Testis (tissue), 2 donors: Measurements from ENCODE around the gene BMP7.
"Not testable (repeated sequence)": the region's sequence is repeated elsewhere in the genome, so short reads cannot be mapped to it uniquely, and the experiment has no call there.

Experiments used
- POLR2A ChIP-seq: fragments of 450-650 bp; IDR thresholded peaks from one replicate; pipeline ENCODE4 v1.6.1; 2017; ENCODE audit warnings: antibody characterized with exemption, mild to moderate bottlenecking, moderate library complexity
- TF ChIP-seq, protein P1 (sequence below), 3 experiments: fragments of 450-650 bp in 2 of 3; fragments of 200-600 bp in 1 of 3; sonication (generic) in 1 of 3; IDR thresholded peaks; one replicate each; pipeline ENCODE4 v1.5.1; 2016 to 2019; ENCODE audit warnings: antibody characterized with exemption in 3 of 3, mild to moderate bottlenecking in 2 of 3, moderate library complexity in 1 of 3

DNA sequence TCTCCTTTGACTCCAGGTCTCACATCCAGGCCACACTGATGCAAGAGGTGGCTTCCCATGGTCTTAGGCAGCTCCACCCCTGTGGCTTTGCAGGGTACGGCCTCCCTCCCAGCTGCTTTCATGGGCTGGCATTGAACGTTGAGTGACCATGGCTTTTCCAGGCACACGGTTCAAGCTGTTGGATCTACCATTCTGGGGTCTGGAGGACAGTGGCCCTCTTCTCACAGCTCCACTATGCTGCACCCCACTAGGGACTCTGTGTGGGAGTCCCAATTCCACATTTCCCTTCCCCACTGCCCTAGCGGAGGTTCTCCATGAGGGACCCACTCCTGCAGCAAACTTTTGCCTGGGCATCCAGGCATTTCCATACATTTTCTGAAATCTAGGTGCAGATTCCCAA, 27.1 kb downstream of the BMP7 start:
- TF ChIP-seq, protein P1, sequence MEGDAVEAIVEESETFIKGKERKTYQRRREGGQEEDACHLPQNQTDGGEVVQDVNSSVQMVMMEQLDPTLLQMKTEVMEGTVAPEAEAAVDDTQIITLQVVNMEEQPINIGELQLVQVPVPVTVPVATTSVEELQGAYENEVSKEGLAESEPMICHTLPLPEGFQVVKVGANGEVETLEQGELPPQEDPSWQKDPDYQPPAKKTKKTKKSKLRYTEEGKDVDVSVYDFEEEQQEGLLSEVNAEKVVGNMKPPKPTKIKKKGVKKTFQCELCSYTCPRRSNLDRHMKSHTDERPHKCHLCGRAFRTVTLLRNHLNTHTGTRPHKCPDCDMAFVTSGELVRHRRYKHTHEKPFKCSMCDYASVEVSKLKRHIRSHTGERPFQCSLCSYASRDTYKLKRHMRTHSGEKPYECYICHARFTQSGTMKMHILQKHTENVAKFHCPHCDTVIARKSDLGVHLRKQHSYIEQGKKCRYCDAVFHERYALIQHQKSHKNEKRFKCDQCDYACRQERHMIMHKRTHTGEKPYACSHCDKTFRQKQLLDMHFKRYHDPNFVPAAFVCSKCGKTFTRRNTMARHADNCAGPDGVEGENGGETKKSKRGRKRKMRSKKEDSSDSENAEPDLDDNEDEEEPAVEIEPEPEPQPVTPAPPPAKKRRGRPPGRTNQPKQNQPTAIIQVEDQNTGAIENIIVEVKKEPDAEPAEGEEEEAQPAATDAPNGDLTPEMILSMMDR (IDR thresholded peaks at IDR 0.05), result not testable (repeated sequence)
- TF ChIP-seq POLR2A, result not testable (repeated sequence)
